Measurements from ENCODE around the gene CAMKK2. TPM values are rescaled to one million over a fixed set of nuclear protein-coding genes. Genes with fewer than 3 reads are reported as not detected.

CAMKK2 gene
- total and polyA plus RNA-seq, 2 of the 13 experiments (the other 11 are each of a cell fraction or from before 2014, with no cell fraction given): 18.8 to 20.0 TPM

DNA sequence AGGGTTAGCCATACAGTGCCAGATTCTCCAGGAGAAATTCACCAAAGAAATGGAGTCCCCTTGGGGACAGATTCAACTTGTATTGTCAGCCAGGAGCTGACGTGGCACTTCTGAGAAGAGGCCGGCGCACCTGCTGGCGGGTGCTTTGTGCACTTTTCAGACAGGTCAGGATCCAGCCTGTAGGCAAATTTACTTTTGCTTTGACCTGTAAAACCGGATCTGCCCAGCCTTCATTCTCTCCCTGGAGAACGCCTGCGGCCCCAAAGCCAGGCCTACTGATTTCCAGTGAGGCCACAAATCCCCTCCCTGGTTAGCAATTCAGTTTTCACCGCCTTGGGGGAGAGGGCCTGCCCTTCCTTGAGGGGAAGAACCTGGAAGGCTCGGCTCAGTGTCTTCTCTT lies 69.2 kb downstream of the CAMKK2 start (continued):
- TF ChIP-seq, protein P1, sequence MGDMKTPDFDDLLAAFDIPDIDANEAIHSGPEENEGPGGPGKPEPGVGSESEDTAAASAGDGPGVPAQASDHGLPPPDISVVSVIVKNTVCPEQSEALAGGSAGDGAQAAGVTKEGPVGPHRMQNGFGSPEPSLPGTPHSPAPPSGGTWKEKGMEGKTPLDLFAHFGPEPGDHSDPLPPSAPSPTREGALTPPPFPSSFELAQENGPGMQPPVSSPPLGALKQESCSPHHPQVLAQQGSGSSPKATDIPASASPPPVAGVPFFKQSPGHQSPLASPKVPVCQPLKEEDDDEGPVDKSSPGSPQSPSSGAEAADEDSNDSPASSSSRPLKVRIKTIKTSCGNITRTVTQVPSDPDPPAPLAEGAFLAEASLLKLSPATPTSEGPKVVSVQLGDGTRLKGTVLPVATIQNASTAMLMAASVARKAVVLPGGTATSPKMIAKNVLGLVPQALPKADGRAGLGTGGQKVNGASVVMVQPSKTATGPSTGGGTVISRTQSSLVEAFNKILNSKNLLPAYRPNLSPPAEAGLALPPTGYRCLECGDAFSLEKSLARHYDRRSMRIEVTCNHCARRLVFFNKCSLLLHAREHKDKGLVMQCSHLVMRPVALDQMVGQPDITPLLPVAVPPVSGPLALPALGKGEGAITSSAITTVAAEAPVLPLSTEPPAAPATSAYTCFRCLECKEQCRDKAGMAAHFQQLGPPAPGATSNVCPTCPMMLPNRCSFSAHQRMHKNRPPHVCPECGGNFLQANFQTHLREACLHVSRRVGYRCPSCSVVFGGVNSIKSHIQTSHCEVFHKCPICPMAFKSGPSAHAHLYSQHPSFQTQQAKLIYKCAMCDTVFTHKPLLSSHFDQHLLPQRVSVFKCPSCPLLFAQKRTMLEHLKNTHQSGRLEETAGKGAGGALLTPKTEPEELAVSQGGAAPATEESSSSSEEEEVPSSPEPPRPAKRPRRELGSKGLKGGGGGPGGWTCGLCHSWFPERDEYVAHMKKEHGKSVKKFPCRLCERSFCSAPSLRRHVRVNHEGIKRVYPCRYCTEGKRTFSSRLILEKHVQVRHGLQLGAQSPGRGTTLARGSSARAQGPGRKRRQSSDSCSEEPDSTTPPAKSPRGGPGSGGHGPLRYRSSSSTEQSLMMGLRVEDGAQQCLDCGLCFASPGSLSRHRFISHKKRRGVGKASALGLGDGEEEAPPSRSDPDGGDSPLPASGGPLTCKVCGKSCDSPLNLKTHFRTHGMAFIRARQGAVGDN (CRISPR knock-in tag; IDR thresholded peaks at IDR 0.05): peak; percentile 57
- TF ChIP-seq SOX6 (IDR thresholded peaks at IDR 0.05): no peak
- peak; percentile 53 for TF ChIP-seq SOX6 (CRISPR knock-in tag; IDR thresholded peaks at IDR 0.05)
- 0 out of 2 replicates have a peak, but pooled peaks have one; percentile 40 for TF ChIP-seq ARNTL (CRISPR knock-in tag; IDR thresholded peaks at IDR 0.05)
- 0 out of 2 replicates have a peak, but pooled peaks have one; percentile 10 for TF ChIP-seq SIX1 (CRISPR knock-in tag; IDR thresholded peaks at IDR 0.05; ENCODE audit: borderline replicate concordance)
- peak; percentile 42; the same call in 1 of the 2 replicates for TF ChIP-seq PHF21A (CRISPR knock-in tag; IDR thresholded peaks at IDR 0.05)
- TF ChIP-seq, protein P2, sequence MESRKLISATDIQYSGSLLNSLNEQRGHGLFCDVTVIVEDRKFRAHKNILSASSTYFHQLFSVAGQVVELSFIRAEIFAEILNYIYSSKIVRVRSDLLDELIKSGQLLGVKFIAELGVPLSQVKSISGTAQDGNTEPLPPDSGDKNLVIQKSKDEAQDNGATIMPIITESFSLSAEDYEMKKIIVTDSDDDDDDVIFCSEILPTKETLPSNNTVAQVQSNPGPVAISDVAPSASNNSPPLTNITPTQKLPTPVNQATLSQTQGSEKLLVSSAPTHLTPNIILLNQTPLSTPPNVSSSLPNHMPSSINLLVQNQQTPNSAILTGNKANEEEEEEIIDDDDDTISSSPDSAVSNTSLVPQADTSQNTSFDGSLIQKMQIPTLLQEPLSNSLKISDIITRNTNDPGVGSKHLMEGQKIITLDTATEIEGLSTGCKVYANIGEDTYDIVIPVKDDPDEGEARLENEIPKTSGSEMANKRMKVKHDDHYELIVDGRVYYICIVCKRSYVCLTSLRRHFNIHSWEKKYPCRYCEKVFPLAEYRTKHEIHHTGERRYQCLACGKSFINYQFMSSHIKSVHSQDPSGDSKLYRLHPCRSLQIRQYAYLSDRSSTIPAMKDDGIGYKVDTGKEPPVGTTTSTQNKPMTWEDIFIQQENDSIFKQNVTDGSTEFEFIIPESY (CRISPR knock-in tag; IDR thresholded peaks at IDR 0.05): peak; percentile 52; the same call in 1 of the 2 replicates
- TF ChIP-seq ZNF331 (CRISPR knock-in tag; IDR thresholded peaks at IDR 0.05): peak; percentile 41; the same call in 1 of the 2 replicates
- TF ChIP-seq, protein P3, sequence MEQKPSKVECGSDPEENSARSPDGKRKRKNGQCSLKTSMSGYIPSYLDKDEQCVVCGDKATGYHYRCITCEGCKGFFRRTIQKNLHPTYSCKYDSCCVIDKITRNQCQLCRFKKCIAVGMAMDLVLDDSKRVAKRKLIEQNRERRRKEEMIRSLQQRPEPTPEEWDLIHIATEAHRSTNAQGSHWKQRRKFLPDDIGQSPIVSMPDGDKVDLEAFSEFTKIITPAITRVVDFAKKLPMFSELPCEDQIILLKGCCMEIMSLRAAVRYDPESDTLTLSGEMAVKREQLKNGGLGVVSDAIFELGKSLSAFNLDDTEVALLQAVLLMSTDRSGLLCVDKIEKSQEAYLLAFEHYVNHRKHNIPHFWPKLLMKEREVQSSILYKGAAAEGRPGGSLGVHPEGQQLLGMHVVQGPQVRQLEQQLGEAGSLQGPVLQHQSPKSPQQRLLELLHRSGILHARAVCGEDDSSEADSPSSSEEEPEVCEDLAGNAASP (CRISPR knock-in tag; IDR thresholded peaks at IDR 0.05; ENCODE audit: borderline replicate concordance): 0 out of 2 replicates have a peak, but pooled peaks have one; percentile 18
- 0 out of 2 replicates have a peak, but pooled peaks have one; percentile 36 for TF ChIP-seq SOX5 (CRISPR knock-in tag; IDR thresholded peaks at IDR 0.05; ENCODE audit: borderline replicate concordance)
- TF ChIP-seq, protein P4, sequence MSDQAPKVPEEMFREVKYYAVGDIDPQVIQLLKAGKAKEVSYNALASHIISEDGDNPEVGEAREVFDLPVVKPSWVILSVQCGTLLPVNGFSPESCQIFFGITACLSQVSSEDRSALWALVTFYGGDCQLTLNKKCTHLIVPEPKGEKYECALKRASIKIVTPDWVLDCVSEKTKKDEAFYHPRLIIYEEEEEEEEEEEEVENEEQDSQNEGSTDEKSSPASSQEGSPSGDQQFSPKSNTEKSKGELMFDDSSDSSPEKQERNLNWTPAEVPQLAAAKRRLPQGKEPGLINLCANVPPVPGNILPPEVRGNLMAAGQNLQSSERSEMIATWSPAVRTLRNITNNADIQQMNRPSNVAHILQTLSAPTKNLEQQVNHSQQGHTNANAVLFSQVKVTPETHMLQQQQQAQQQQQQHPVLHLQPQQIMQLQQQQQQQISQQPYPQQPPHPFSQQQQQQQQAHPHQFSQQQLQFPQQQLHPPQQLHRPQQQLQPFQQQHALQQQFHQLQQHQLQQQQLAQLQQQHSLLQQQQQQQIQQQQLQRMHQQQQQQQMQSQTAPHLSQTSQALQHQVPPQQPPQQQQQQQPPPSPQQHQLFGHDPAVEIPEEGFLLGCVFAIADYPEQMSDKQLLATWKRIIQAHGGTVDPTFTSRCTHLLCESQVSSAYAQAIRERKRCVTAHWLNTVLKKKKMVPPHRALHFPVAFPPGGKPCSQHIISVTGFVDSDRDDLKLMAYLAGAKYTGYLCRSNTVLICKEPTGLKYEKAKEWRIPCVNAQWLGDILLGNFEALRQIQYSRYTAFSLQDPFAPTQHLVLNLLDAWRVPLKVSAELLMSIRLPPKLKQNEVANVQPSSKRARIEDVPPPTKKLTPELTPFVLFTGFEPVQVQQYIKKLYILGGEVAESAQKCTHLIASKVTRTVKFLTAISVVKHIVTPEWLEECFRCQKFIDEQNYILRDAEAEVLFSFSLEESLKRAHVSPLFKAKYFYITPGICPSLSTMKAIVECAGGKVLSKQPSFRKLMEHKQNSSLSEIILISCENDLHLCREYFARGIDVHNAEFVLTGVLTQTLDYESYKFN (CRISPR knock-in tag; conservative IDR thresholded peaks at IDR 0.05): peak; percentile 62; the same call in 1 of the 2 replicates
- TF ChIP-seq MAFF (IDR thresholded peaks at IDR 0.05; ENCODE audit: low read depth, low read length): peak; percentile 87
- peak; percentile 30; the same call in 1 of the 2 replicates for TF ChIP-seq FOXA3 (CRISPR knock-in tag; IDR thresholded peaks at IDR 0.05)
- TF ChIP-seq ONECUT2 (CRISPR knock-in tag; IDR thresholded peaks at IDR 0.05): no peak
- no peak for TF ChIP-seq CREB1 (IDR thresholded peaks at IDR 0.05)
- peak; percentile 49; the same call in 1 of the 2 replicates for TF ChIP-seq CREB1 (CRISPR knock-in tag; IDR thresholded peaks at IDR 0.05)
- peak; percentile 30; the same call in 1 of the 2 replicates for TF ChIP-seq ZNF501 (CRISPR knock-in tag; IDR thresholded peaks at IDR 0.05)
- peak; percentile 50; the same call in 1 of the 2 replicates for TF ChIP-seq NR2F6 (IDR thresholded peaks at IDR 0.05)
- peak; percentile 43; the same call in 1 of the 2 replicates for TF ChIP-seq NR2F6 (CRISPR knock-in tag; IDR thresholded peaks at IDR 0.05)
